GM12872 (cell line): ENCODE data around the gene TRIL.

ENCODE experiments used
- TF ChIP-seq, protein P1 (sequence below): IDR thresholded peaks from 3 replicates; pipeline ENCODE4 v1.5.1; 2011; ENCODE audit warnings: low read depth, mild to moderate bottlenecking, low read length, moderate library complexity; ENCODE audit not compliant: insufficient read depth

Gene TRIL

DNA sequence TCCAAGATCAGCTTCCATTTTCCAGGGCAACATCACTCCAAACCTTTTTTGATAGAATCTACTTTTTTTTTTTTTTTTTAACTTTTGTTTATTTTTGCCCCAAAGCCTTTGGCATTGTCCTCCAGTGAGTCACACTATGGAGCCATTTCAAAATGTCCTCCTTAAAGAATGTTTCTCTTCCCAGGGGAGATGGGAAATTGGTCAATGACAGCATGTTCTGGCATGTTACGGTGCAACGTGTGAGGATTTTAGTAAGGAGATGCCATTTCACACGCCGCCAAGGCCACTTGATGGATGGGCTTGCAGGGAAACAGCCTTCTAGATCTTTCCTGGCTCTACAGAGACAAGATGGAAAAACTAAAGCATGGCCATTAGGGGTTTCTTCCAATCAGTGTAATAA, 30.7 kb upstream of the TRIL start:
- TF ChIP-seq, protein P1, sequence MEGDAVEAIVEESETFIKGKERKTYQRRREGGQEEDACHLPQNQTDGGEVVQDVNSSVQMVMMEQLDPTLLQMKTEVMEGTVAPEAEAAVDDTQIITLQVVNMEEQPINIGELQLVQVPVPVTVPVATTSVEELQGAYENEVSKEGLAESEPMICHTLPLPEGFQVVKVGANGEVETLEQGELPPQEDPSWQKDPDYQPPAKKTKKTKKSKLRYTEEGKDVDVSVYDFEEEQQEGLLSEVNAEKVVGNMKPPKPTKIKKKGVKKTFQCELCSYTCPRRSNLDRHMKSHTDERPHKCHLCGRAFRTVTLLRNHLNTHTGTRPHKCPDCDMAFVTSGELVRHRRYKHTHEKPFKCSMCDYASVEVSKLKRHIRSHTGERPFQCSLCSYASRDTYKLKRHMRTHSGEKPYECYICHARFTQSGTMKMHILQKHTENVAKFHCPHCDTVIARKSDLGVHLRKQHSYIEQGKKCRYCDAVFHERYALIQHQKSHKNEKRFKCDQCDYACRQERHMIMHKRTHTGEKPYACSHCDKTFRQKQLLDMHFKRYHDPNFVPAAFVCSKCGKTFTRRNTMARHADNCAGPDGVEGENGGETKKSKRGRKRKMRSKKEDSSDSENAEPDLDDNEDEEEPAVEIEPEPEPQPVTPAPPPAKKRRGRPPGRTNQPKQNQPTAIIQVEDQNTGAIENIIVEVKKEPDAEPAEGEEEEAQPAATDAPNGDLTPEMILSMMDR, result no peak

DNA sequence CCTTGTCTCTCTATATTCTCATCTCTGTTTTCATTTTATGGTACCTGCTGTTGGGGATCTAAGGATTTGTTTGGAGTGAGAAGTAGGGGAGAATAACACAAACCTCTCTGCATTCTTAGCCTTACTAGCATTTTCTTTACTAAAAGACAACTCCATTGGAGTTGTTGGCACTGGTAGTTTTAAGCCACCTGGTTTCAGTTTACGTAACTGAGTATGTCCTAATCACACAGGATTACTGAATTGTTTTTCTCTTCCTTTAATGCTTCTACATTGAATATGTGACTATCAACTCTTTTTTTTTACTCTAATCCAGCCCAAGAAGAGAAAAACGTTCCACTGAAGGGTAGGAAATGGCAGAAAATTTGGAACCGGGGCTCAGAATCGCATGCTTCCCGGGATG, 30.0 kb upstream of the TRIL start:
- TF ChIP-seq, protein P1, result no peak

DNA sequence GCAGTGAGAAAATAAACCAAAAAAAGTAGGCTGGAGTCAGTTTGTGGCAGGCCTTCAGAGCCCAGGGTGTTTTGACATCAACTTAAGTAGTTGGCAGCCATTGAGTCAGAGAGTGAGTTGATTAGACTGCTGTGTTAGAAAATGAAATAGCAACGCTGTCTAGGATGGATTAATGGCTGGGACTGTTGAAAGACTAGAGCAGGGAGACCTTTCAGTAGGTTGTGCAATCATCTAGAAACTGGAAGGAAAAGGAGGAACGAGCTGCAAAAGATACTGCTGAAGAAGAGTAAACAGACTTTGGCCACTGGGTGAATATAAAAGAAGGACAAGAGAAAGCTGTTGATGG, 28.6 kb upstream of the TRIL start:
- TF ChIP-seq, protein P1, result no peak

DNA sequence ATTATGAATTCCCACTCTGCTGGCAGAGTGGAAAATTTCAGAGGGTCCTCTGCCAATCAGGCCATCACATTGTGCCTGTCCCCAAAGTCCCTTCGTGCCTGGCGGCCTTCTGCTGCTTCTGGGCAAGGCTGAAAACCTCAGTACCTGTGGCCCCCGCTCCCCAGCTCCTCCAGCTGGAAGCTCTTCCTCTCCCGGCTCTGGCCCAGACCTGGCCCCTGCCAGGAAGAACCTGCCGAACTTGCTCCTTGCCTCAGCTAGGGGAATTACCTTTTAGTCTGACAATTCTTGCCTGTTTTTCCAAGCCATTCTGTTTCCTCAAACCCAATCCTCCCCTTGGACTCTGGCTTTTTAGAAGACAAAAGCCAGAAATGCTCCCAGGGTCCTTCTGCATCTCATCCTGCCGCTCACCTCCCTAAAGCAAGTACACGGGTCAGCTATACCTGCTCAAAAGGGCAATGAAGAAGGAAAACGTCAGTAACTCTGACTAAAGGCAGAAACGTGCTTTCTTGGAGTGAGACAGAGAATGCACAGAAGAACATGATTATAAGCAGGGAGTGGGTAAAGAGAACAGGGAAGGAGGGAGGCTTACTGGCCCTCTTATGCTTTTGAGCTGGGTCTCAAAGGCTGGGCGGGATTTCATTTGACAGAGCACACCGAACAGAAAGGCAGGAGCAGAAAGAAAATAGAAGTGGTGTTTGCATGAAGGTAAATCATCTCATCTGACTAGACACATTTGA, 28.1 kb upstream of the TRIL start:
- TF ChIP-seq, protein P1, result no peak

DNA sequence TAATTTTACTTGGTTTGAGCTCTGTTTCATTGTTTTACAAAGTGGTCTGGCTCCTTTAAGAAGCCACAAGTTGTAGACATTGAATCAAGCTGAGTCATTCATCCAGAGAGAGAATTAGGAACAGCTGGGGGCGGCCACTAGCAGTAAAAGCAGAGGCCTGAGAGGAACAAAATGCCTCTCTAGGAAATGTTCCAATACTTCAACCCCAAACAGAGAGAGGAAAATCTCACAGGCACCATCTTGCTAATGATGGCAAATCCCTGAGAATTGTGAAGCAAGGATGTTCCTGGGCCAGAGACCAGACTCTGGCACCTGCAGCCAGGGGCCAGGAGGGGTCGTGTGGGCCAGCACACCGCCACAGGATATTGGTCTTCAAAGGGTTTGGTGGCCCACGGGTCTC, 26.5 kb upstream of the TRIL start:
- TF ChIP-seq, protein P1, result no peak

DNA sequence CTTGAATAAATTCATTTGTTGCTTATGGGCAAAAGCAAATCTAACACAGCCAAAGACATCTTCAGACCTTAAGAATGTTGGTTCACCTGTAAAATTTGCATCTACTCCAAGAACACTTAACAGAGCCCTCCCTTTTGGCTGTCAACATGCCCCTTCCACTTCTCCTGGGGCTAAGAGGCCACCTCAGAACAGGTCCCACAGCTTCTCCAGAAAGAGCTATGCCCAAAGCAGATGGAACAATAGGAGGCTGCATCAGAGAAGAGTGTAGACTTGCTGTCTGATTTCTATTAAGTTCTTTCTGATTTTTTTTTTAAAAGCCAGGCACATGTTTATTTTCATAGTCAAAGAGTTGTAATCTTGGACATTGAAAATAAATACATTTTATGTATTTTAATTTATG, 26.1 kb upstream of the TRIL start:
- TF ChIP-seq, protein P1, result no peak

DNA sequence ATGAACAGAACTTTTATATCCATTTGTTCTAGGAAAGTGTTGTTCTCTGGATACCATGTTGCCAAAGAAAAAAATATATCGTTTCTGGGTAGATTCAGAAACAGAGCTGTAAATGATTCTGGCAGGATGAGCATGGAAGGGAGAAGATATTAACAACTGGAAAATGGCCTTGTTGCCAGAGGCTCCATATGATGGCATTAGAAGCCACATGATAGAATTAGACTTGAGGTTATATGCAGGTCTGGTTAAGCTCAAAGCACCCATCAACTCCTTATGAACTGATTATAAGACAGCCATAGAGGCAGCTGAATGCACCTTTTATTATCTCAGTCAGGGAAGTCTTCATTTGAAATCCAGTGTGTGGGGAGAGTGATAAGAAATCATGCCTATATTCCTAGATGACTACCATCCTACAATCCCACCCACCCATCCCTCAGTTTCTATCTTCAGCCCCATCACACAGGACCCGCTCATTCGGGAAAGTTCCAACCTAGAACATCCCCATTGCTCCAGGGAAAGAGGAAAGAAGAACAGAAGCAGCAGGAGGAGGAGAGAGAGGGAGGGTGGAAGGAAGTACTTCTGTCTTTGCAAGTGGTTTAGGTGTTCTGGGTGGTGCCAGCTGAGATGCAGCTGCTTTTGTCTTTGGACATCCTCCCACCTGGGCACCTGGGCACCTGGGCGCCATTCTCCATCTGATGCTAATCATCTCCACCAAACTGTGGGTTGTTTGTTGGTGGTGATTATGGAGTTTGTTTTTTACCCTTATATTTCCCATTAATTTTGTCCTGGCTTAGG, 25.5 kb upstream of the TRIL start:
- TF ChIP-seq, protein P1, result no peak
